Activated CD4-positive, alpha-beta T cell treated with anti-CD3 and anti-CD28 coated beads for 48 hours (primary cell): ENCODE results near the gene PLPPR3.

Experiments
- DNase-seq: peaks from one replicate; pipeline ENCODE4 v3.0.0-alpha.2; 2020

PLPPR3 gene, protein sequence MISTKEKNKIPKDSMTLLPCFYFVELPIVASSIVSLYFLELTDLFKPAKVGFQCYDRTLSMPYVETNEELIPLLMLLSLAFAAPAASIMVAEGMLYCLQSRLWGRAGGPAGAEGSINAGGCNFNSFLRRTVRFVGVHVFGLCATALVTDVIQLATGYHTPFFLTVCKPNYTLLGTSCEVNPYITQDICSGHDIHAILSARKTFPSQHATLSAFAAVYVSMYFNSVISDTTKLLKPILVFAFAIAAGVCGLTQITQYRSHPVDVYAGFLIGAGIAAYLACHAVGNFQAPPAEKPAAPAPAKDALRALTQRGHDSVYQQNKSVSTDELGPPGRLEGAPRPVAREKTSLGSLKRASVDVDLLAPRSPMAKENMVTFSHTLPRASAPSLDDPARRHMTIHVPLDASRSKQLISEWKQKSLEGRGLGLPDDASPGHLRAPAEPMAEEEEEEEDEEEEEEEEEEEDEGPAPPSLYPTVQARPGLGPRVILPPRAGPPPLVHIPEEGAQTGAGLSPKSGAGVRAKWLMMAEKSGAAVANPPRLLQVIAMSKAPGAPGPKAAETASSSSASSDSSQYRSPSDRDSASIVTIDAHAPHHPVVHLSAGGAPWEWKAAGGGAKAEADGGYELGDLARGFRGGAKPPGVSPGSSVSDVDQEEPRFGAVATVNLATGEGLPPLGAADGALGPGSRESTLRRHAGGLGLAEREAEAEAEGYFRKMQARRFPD

GRCh38 chr19:821825-822503 lies at the start of gene PLPPR3:
PLPPR3 (minus strand) TSS chr19:821955; CDS start chr19:821559, 396 bp downstream.
- no peak for DNase-seq

GRCh38 chr19:870963-871401 lies 49.2 kb upstream of the PLPPR3 start:
- DNase-seq, result no peak

GRCh38 chr19:870314-870713 lies 48.6 kb upstream of the PLPPR3 start:
- no peak for DNase-seq

- no peak for DNase-seq
These were observed 47.8 kb upstream of the PLPPR3 start for GRCh38 chr19:869245-870177.

GRCh38 chr19:868458-869244 lies 46.9 kb upstream of the PLPPR3 start:
- no peak for DNase-seq

GRCh38 chr19:867855-868457 lies 46.2 kb upstream of the PLPPR3 start:
- DNase-seq, result no peak

- no peak for DNase-seq
These were observed 45.6 kb upstream of the PLPPR3 start for GRCh38 chr19:867301-867793.

DNA sequence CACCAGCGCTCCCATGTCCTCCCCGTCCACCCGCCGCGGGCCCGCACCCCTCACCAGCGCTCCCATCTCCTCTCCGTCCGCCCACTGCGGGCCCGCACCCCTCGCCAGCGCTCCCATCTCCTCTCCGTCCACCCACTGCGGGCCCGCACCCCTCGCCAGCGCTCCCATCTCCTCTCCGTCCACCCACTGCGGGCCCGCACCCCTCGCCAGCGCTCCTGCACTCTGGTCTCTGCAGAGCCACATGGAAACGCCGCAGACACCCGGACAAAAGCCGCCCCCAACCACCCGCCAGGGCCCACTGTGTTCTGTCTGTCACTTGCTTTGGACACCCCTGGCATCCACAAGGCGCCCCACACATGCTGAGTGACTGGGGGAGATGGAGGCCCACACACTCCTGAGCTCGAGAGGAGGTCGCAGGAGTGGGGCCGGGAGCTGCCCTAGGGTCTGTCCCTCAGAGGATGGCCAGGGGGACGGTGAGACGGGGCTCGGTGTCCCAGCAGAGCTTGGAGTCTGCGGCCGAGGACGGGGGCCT lies 45.1 kb upstream of the PLPPR3 start:
- no peak for DNase-seq

DNA sequence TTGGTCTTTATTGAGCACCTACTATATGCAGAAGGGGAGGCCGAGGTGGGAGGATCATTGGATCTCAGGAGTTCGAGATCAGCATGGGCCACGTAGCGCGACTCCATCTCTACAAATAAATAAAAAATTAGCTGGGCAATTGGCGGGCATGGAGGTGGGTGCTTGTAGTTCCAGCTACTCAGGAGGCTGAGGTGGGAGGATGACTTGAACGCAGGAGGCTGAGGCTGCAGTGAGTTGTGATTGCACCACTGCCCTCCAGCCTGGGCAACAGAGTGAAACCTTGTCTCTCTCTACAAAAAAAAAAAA lies 41.5 kb upstream of the PLPPR3 start:
- DNase-seq, result no peak

- DNase-seq, result peak; percentile 90
These were observed 41.0 kb upstream of the PLPPR3 start for GRCh38 chr19:862581-863314.

DNA sequence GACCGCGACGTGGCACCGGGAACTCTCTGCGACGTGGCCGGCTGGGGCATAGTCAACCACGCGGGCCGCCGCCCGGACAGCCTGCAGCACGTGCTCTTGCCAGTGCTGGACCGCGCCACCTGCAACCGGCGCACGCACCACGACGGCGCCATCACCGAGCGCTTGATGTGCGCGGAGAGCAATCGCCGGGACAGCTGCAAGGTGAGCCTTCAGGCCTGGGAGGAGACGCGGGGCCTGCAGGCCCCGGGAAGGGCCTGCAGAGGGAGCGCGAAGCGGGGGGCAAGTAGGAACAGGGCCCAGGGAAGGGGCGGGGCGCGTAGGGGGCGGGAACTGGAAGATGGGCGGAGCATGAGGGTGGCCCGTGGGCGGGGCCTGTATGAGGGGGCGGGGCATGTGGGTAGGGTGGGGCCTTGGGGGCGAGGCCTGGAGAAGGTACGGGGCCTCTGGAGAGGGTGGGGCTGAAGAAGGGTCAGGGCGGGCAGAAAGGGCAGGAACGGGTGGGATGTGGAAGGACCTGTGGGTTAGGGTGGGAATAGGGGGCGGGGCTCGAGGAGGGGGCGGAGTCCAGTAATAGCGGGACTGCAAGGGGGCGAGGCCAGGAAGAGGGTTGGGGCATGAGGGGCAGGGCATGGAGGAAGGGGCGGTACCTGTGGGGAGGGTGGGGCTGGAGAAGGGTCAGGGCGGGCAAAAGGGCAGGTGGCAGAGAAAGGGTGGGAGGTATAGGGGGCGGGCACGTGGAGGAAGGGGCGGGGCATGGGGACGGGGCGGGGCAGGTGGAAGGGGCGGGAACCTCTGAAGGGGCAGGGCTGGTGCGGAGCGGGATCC lies 40.2 kb upstream of the PLPPR3 start:
- DNase-seq, result peak; percentile 83

GRCh38 chr19:861141-861755 lies 39.5 kb upstream of the PLPPR3 start:
- no peak for DNase-seq

GRCh38 chr19:858868-859843 lies 37.4 kb upstream of the PLPPR3 start, which contains the start of gene CFD:
CFD (plus strand) TSS chr19:859664; CDS start chr19:859690, 26 bp downstream.
- no peak for DNase-seq

DNA sequence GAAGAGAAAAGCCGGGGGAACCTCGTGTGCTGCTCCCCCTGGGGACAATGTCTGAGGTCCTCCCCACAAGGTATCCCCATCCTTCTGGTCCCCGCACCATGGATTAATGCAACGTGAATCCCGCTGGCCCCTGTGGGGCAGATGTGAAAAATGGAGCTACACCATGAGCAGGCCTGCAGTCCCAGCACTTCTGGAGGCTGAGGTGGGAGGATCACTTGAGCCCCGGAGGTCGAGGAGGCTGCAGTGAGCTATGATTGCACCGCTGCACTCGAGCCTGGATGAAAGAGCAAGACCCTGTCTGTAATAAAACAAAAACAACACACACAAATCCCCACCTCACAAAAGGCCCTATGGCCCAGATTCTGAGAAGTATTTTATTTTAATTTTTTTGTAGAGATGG lies 36.5 kb upstream of the PLPPR3 start:
- DNase-seq, result no peak

- DNase-seq, result no peak
These were observed 33.9 kb upstream of the PLPPR3 start for GRCh38 chr19:855566-856120.

GRCh38 chr19:855142-855541 lies 33.4 kb upstream of the PLPPR3 start:
- DNase-seq, result no peak

DNA sequence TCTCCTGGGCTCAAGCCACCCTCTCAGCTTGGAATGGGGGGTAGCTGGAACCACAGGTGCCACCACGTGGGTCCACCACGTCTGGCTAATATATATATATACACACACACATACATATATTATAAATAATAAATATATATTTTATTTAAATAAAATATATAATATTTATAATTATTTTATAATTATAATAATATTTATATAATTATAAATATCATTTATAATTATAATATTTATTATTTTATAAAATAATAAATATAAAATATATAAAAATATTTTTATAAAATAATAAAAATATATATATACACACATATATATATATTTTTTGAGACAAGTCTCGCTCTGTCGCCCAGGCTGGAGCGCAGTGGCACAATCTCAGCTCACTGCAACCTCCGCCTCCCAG lies 32.8 kb upstream of the PLPPR3 start:
- DNase-seq, result no peak
